ENCODE data around the gene TPD52L1. TPM values are rescaled to one million over a fixed set of nuclear protein-coding genes. Genes with fewer than 3 reads are reported as not detected.

Gene TPD52L1
- total RNA-seq, 2 donors from 2014 or later: 24.9 to 39.1 TPM

DNA sequence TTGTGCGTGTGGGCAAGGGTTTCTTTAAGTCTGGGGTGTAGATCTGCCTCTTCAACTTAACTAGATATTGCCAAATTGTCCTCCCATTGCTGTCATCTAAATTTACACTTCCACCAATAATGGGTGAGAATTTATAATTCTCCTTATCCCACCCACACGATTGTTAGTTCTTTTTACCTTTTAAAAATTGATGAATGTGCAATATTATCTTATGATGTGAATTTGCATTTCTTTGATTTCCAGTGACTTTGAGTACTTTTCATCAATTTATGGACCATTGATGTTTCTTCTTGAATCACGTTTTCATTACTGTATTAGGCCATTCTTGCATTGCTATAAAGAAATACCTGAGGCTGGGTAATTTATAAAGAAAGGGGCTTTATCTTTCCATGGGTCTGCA, 17.2 kb upstream of the TPD52L1 start:
- Mint-ChIP-seq H3K27me3 (ENCODE audit: insufficient read depth) (no peaks in the 10 kb centered on the region), H3K27ac (no peak overlapping the region), H3K9me3 (no peaks in the 10 kb centered on the region), H3K36me3 (ENCODE audit: low read depth) (no peaks in the 10 kb centered on the region), H3K4me3 (no peak overlapping the region), H3K4me1 (no peaks in the 10 kb centered on the region)
- Histone ChIP-seq H3K9me3 (ENCODE audit: control insufficient read depth, low read length) (no peaks in the 10 kb centered on the region), H3K4me3 (ENCODE audit: low read length) (no peak overlapping the region), H3K27me3 (ENCODE audit: control insufficient read depth, insufficient read depth, low read length, poor library complexity, severe bottlenecking) (no peaks in the 10 kb centered on the region), H3K27ac (ENCODE audit: low read depth, low read length) (no peak overlapping the region), H3K36me3 (ENCODE audit: control insufficient read depth, insufficient read depth, low read length) (no peaks in the 10 kb centered on the region), H3K9ac (ENCODE audit: extremely low read depth, low read length, poor library complexity, severe bottlenecking) (no peak overlapping the region), H3K4me1 (ENCODE audit: control insufficient read depth, insufficient read depth, low read length) (no peaks in the 10 kb centered on the region)
- no peak for DNase-seq
- 93% methylated on average over 3 of the region's 3 CpGs; no CpG with 5 or more reads in 1 of the 2 experiments for WGBS, 2 experiments (ENCODE audit: insufficient coverage in 1 of 2, insufficient read length in 1 of 2)
- TF ChIP-seq, protein P1, sequence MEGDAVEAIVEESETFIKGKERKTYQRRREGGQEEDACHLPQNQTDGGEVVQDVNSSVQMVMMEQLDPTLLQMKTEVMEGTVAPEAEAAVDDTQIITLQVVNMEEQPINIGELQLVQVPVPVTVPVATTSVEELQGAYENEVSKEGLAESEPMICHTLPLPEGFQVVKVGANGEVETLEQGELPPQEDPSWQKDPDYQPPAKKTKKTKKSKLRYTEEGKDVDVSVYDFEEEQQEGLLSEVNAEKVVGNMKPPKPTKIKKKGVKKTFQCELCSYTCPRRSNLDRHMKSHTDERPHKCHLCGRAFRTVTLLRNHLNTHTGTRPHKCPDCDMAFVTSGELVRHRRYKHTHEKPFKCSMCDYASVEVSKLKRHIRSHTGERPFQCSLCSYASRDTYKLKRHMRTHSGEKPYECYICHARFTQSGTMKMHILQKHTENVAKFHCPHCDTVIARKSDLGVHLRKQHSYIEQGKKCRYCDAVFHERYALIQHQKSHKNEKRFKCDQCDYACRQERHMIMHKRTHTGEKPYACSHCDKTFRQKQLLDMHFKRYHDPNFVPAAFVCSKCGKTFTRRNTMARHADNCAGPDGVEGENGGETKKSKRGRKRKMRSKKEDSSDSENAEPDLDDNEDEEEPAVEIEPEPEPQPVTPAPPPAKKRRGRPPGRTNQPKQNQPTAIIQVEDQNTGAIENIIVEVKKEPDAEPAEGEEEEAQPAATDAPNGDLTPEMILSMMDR (conservative IDR thresholded peaks at IDR 0.05): no peak

GRCh38 chr6:125138083-125138482, 15.5 kb upstream of the TPD52L1 start:
- 91% methylated on average over 2 of the region's 2 CpGs; no CpG with 5 or more reads in 1 of the 2 experiments for WGBS, 2 experiments (ENCODE audit: insufficient coverage in 1 of 2, insufficient read length in 1 of 2)
- H3K36me3 Mint-ChIP-seq (ENCODE audit: low read depth): no peaks in the 10 kb centered on the region
- H3K27ac Mint-ChIP-seq: no peak overlapping the region
- no peaks in the 10 kb centered on the region for H3K27me3 Mint-ChIP-seq (ENCODE audit: insufficient read depth)
- no peak for DNase-seq
- H3K27ac ChIP-seq (ENCODE audit: low read depth, low read length): no peak overlapping the region
- H3K9ac ChIP-seq (ENCODE audit: extremely low read depth, low read length, poor library complexity, severe bottlenecking): no peak overlapping the region
- H3K36me3 ChIP-seq (ENCODE audit: control insufficient read depth, insufficient read depth, low read length): no peaks in the 10 kb centered on the region
- H3K9me3 ChIP-seq (ENCODE audit: control insufficient read depth, low read length): no peaks in the 10 kb centered on the region
- no peaks in the 10 kb centered on the region for H3K4me1 Mint-ChIP-seq
- no peaks in the 10 kb centered on the region for H3K9me3 Mint-ChIP-seq
- no peaks in the 10 kb centered on the region for H3K4me1 ChIP-seq (ENCODE audit: control insufficient read depth, insufficient read depth, low read length)
- no peak overlapping the region for H3K4me3 ChIP-seq (ENCODE audit: low read length)
- H3K27me3 ChIP-seq (ENCODE audit: control insufficient read depth, insufficient read depth, low read length, poor library complexity, severe bottlenecking): no peaks in the 10 kb centered on the region
- TF ChIP-seq, protein P1 (conservative IDR thresholded peaks at IDR 0.05): no peak
- no peak overlapping the region for H3K4me3 Mint-ChIP-seq

DNA sequence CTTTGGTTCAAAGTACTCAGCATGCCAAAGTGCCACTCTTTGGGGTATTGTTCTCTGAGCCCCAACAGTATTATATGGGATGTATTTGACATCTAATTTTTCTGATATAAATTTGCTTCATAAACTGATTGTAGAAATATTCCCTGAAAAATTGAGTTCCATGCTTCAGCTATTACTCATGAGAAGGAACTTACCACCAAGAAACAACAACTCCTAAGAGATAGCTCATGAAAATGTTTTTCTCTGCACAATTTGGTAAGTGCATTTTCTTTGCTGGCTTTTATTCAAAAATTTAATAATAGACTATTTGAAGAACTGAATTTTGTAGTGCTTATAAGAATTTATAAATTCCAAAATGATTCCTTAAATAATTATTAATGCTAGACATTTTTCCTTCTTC, 12.8 kb upstream of the TPD52L1 start:
- no peaks in the 10 kb centered on the region for H3K27me3 ChIP-seq (ENCODE audit: control insufficient read depth, insufficient read depth, low read length, poor library complexity, severe bottlenecking)
- no peak overlapping the region for H3K4me3 ChIP-seq (ENCODE audit: low read length)
- Mint-ChIP-seq H3K4me1 (no peaks in the 10 kb centered on the region), H3K9me3 (peaks cover 3% of the 10 kb centered on the region), H3K27me3 (ENCODE audit: insufficient read depth) (no peaks in the 10 kb centered on the region), H3K36me3 (ENCODE audit: low read depth) (no peaks in the 10 kb centered on the region), H3K4me3 (no peak overlapping the region), H3K27ac (no peak overlapping the region)
- H3K9me3 ChIP-seq (ENCODE audit: control insufficient read depth, low read length): no peaks in the 10 kb centered on the region
- no peak overlapping the region for H3K27ac ChIP-seq (ENCODE audit: low read depth, low read length)
- H3K4me1 ChIP-seq (ENCODE audit: control insufficient read depth, insufficient read depth, low read length): no peaks in the 10 kb centered on the region
- DNase-seq: no peak
- no peaks in the 10 kb centered on the region for H3K36me3 ChIP-seq (ENCODE audit: control insufficient read depth, insufficient read depth, low read length)
- TF ChIP-seq, protein P1 (conservative IDR thresholded peaks at IDR 0.05): no peak
- no peak overlapping the region for H3K9ac ChIP-seq (ENCODE audit: extremely low read depth, low read length, poor library complexity, severe bottlenecking)
